HG02642 (cell line): ENCODE measurements around the gene PDLIM1.
A peak's percentile ranks its signal among the peaks of the same experiment; 100 is the strongest.

Experiments used
- ATAC-seq: cut with Tn5 transposase; IDR thresholded peaks from one replicate; pipeline ENCODE4 v1.9.1; 2021; ENCODE audit warnings: mild to moderate bottlenecking; ENCODE audit not compliant: unreplicated experiment, poor library complexity

PDLIM1 gene

GRCh38 chr10:95289921-95290421, 832 bp downstream of the PDLIM1 start:
- no peak for ATAC-seq

GRCh38 chr10:95289003-95289920, 1.5 kb downstream of the PDLIM1 start:
- no peak for ATAC-seq

- ATAC-seq, result no peak
Measured at GRCh38 chr10:95288303-95288702, 2.5 kb downstream of the PDLIM1 start.

GRCh38 chr10:95287281-95287680, 3.5 kb downstream of the PDLIM1 start:
- ATAC-seq, result no peak

- no peak for ATAC-seq
Measured at GRCh38 chr10:95286707-95287106, 4.1 kb downstream of the PDLIM1 start.

- no peak for ATAC-seq
Measured at GRCh38 chr10:95285556-95285955, 5.2 kb downstream of the PDLIM1 start.

GRCh38 chr10:95284807-95285206, 6.0 kb downstream of the PDLIM1 start:
- ATAC-seq, result no peak

- no peak for ATAC-seq
Measured at GRCh38 chr10:95282107-95282506, 8.7 kb downstream of the PDLIM1 start.

- ATAC-seq, result no peak
Measured at GRCh38 chr10:95281206-95281605, 9.6 kb downstream of the PDLIM1 start.

GRCh38 chr10:95280637-95281036, 10.2 kb downstream of the PDLIM1 start:
- ATAC-seq, result no peak

- ATAC-seq, result peak; percentile 54
Measured at GRCh38 chr10:95279042-95279820, 11.6 kb downstream of the PDLIM1 start.

GRCh38 chr10:95278061-95278988, 12.5 kb downstream of the PDLIM1 start:
- no peak for ATAC-seq

GRCh38 chr10:95277614-95278013, 13.2 kb downstream of the PDLIM1 start:
- no peak for ATAC-seq

- no peak for ATAC-seq
Measured at GRCh38 chr10:95277201-95277570, 13.6 kb downstream of the PDLIM1 start.

- ATAC-seq, result no peak
Measured at GRCh38 chr10:95276367-95277200, 14.2 kb downstream of the PDLIM1 start.

- ATAC-seq, result no peak
Measured at GRCh38 chr10:95275726-95276366, 15.0 kb downstream of the PDLIM1 start.

- no peak for ATAC-seq
Measured at GRCh38 chr10:95273393-95274312, 17.1 kb downstream of the PDLIM1 start.

GRCh38 chr10:95268438-95268837, 22.4 kb downstream of the PDLIM1 start:
- no peak for ATAC-seq
